GM12878 (cell line): ENCODE results near the gene GFAP.

Experiments used
- BACH1 ChIP-seq: fragments of 450-650 bp; IDR thresholded peaks from 2 replicates; pipeline ENCODE4 v1.6.1; 2017; ENCODE audit warnings: mild to moderate bottlenecking, borderline replicate concordance
- CTCF ChIP-seq, 3 experiments: IDR thresholded peaks in 2 of 3; conservative IDR thresholded peaks in 1 of 3; 2 replicates each; pipeline ENCODE4 v1.5.1; 2011; ENCODE audit warnings: low read depth in 3 of 3, low read length in 3 of 3, mild to moderate bottlenecking in 3 of 3, control low read depth in 2 of 3, moderate library complexity in 2 of 3, inconsistent platforms in 1 of 3, mixed read lengths in 1 of 3; ENCODE audit not compliant: control insufficient read depth in 2 of 3, insufficient read depth in 1 of 3; ENCODE audit errors: extremely low read depth in 1 of 3
- KDM1A ChIP-seq: fragments of 200-600 bp; sonication (generic); IDR thresholded peaks from 2 replicates; pipeline ENCODE4 v1.6.1; 2016; ENCODE audit warnings: borderline replicate concordance
- MAX ChIP-seq: IDR thresholded peaks from 2 replicates; pipeline ENCODE4 v1.6.1; 2012; ENCODE audit warnings: low read depth, low read length, improper control_type of control experiment
- PML ChIP-seq: IDR thresholded peaks from 2 replicates; pipeline ENCODE4 v1.6.1; 2012; ENCODE audit warnings: low read length, inconsistent platforms
- SPI1 ChIP-seq: IDR thresholded peaks from 2 replicates; pipeline ENCODE4 v1.6.1; 2011; ENCODE audit warnings: low read depth, mild to moderate bottlenecking, low read length, moderate library complexity, borderline replicate concordance; ENCODE audit not compliant: insufficient read depth
- TCF7 ChIP-seq: IDR thresholded peaks from 2 replicates; pipeline ENCODE4 v1.6.1; 2014; ENCODE audit warnings: antibody characterized with exemption, borderline replicate concordance
- ZNF24 ChIP-seq: fragments of 450-650 bp; IDR thresholded peaks from 2 replicates; pipeline ENCODE4 v1.6.1; 2017; ENCODE audit warnings: antibody characterized with exemption, mild to moderate bottlenecking
- ZNF384 ChIP-seq: IDR thresholded peaks from 2 replicates; pipeline ENCODE4 v1.6.1; 2012; ENCODE audit warnings: low read depth, mild to moderate bottlenecking, low read length, improper control_type of control experiment, borderline replicate concordance

GRCh38 chr17:44948315-44948795 is 33.1 kb upstream of the GFAP start:
- TF ChIP-seq PML (no peak), ZNF384 (no peak), MAX (no peak), SPI1 (no peak), KDM1A (no peak), CTCF (IDR thresholded peaks at IDR 0.05 in 2 of 3, conservative IDR thresholded peaks at IDR 0.05 in 1 of 3; ENCODE audit: control insufficient read depth in 2 of 3, extremely low read depth in 1 of 3, insufficient read depth in 1 of 3, low read depth in 3 of 3, low read length in 3 of 3) (no peak), ZNF24 (no peak), BACH1 (no peak), TCF7 (no peak)
